ENCODE results near the gene GRHL1. TPM values are rescaled to one million over a fixed set of nuclear protein-coding genes. Genes with fewer than 3 reads are reported as not detected.

GRHL1 gene
- total RNA-seq, 1 donor from 2014 or later: 37.4 TPM

GRCh38 chr2:9970200-9971044 is 18.9 kb downstream of the GRHL1 start:
- H3K4me1 Mint-ChIP-seq (ENCODE audit: unreplicated experiment): peaks cover 59% of the 10 kb centered on the region
- no peak for TF ChIP-seq CTCF (conservative IDR thresholded peaks at IDR 0.05)

GRCh38 chr2:9971105-9971818 is 19.8 kb downstream of the GRHL1 start:
- H3K4me3 Mint-ChIP-seq: peak overlapping the region; percentile 60
- H3K4me1 Mint-ChIP-seq (ENCODE audit: unreplicated experiment): peaks cover 59% of the 10 kb centered on the region
- TF ChIP-seq CTCF (conservative IDR thresholded peaks at IDR 0.05): no peak
- H3K9me3 Mint-ChIP-seq: no peaks in the 10 kb centered on the region
- no peaks in the 10 kb centered on the region for H3K27me3 Mint-ChIP-seq
- H3K27ac Mint-ChIP-seq: peak overlapping the region; percentile 92
- H3K36me3 Mint-ChIP-seq: peaks cover 12% of the 10 kb centered on the region
- no peak for DNase-seq (ENCODE audit: extremely low spot score, unreplicated experiment)

More at GRCh38 chr2:9970200-9971044, 18.9 kb downstream of the GRHL1 start:
- no peak for DNase-seq (ENCODE audit: extremely low spot score, unreplicated experiment)
- peak overlapping the region; percentile 92 for H3K27ac Mint-ChIP-seq
- H3K27me3 Mint-ChIP-seq: no peaks in the 10 kb centered on the region
- H3K4me3 Mint-ChIP-seq: peak overlapping the region; percentile 60
- H3K9me3 Mint-ChIP-seq: no peaks in the 10 kb centered on the region
- H3K36me3 Mint-ChIP-seq: peaks cover 14% of the 10 kb centered on the region

- H3K4me3 Mint-ChIP-seq: no peak overlapping the region
- no peaks in the 10 kb centered on the region for H3K27me3 Mint-ChIP-seq
- no peak for DNase-seq (ENCODE audit: extremely low spot score, unreplicated experiment)
- H3K27ac Mint-ChIP-seq: peak overlapping the region; percentile 92
- no peaks in the 10 kb centered on the region for H3K9me3 Mint-ChIP-seq
- TF ChIP-seq CTCF (conservative IDR thresholded peaks at IDR 0.05): no peak
- H3K4me1 Mint-ChIP-seq (ENCODE audit: unreplicated experiment): peaks cover 59% of the 10 kb centered on the region
- H3K36me3 Mint-ChIP-seq: peaks cover 18% of the 10 kb centered on the region
Measured at GRCh38 chr2:9971890-9972289, 20.4 kb downstream of the GRHL1 start.

GRCh38 chr2:9972621-9973479 is 21.4 kb downstream of the GRHL1 start:
- Mint-ChIP-seq H3K4me1 (ENCODE audit: unreplicated experiment) (peaks cover 53% of the 10 kb centered on the region), H3K27ac (peak overlapping the region; percentile 92), H3K36me3 (peaks cover 18% of the 10 kb centered on the region), H3K9me3 (no peaks in the 10 kb centered on the region), H3K4me3 (peak overlapping the region; percentile 7), H3K27me3 (no peaks in the 10 kb centered on the region)
- no peak for DNase-seq (ENCODE audit: extremely low spot score, unreplicated experiment)
- TF ChIP-seq CTCF (conservative IDR thresholded peaks at IDR 0.05): no peak

- DNase-seq (ENCODE audit: extremely low spot score, unreplicated experiment): no peak
- TF ChIP-seq CTCF (conservative IDR thresholded peaks at IDR 0.05): no peak
- Mint-ChIP-seq H3K4me1 (ENCODE audit: unreplicated experiment) (peaks cover 45% of the 10 kb centered on the region), H3K27me3 (no peaks in the 10 kb centered on the region), H3K27ac (peak overlapping the region; percentile 92), H3K4me3 (no peak overlapping the region), H3K36me3 (peaks cover 19% of the 10 kb centered on the region), H3K9me3 (no peaks in the 10 kb centered on the region)
Measured at GRCh38 chr2:9973690-9974089, 22.2 kb downstream of the GRHL1 start.

All from type B pancreatic cell (in vitro differentiated cells).